Endodermal cell (in vitro differentiated cells): Measurements from ENCODE around the gene SBF2. TPM values are rescaled to one million over a fixed set of nuclear protein-coding genes. Genes with fewer than 3 reads are reported as not detected.

Experiments
- DNase-seq: peaks from one replicate; pipeline ENCODE4 v3.0.0-alpha.2; 2017
- H3K27ac ChIP-seq: 2 replicates; pipeline ENCODE4 v1.5.1; 2013; ENCODE audit warnings: mild to moderate bottlenecking, low read depth, low read length, moderate library complexity
- H3K27me3 ChIP-seq: 2 replicates; pipeline ENCODE4 v1.6.1; 2013; ENCODE audit warnings: mild to moderate bottlenecking, low read length, moderate library complexity; ENCODE audit not compliant: insufficient read depth, control insufficient read depth, poor library complexity, severe bottlenecking
- H3K36me3 ChIP-seq: 2 replicates; pipeline ENCODE4 v1.7.0; 2013; ENCODE audit warnings: mild to moderate bottlenecking, low read length, moderate library complexity; ENCODE audit not compliant: control insufficient read depth, insufficient read depth
- H3K4me1 ChIP-seq: one replicate; pipeline ENCODE4 v1.7.0; 2013; ENCODE audit warnings: low read length; ENCODE audit not compliant: control insufficient read depth, insufficient read depth
- H3K4me3 ChIP-seq: 2 replicates; pipeline ENCODE4 v1.5.1; 2013; ENCODE audit warnings: mild to moderate bottlenecking, low read length, moderate library complexity
- H3K9ac ChIP-seq: 2 replicates; pipeline ENCODE4 v1.6.1; 2013; ENCODE audit warnings: mild to moderate bottlenecking, low read length, moderate library complexity; ENCODE audit not compliant: poor library complexity, severe bottlenecking; ENCODE audit errors: extremely low read depth
- H3K9me3 ChIP-seq: 2 replicates; pipeline ENCODE4 v1.6.1; 2013; ENCODE audit warnings: mild to moderate bottlenecking, low read length, moderate library complexity; ENCODE audit not compliant: control insufficient read depth
- H3K27ac Mint-ChIP-seq: 2 replicates; pipeline ENCODE4 v1.8.0; 2020; ENCODE audit warnings: mixed read lengths
- H3K27me3 Mint-ChIP-seq: 2 replicates; pipeline ENCODE4 v1.8.0; 2021; ENCODE audit warnings: mild to moderate bottlenecking, mixed read lengths; ENCODE audit not compliant: insufficient read depth
- H3K36me3 Mint-ChIP-seq: 2 replicates; pipeline ENCODE4 v1.8.0; 2020; ENCODE audit warnings: low read depth, mixed read lengths
- H3K4me1 Mint-ChIP-seq: 2 replicates; pipeline ENCODE4 v1.8.0; 2020; ENCODE audit warnings: mixed read lengths
- H3K4me3 Mint-ChIP-seq: 2 replicates; pipeline ENCODE4 v1.8.0; 2020; ENCODE audit warnings: mild to moderate bottlenecking, moderate library complexity, mixed read lengths
- H3K9me3 Mint-ChIP-seq: 2 replicates; pipeline ENCODE4 v1.8.0; 2020; ENCODE audit warnings: mild to moderate bottlenecking, mixed read lengths
- CTCF ChIP-seq: fragments of 200-600 bp; sonication (generic); conservative IDR thresholded peaks from 2 replicates; pipeline ENCODE4 v1.5.0; 2021; ENCODE audit warnings: antibody characterized with exemption, mild to moderate bottlenecking
- WGBS, 2 experiments: methylation state at CpG; one replicate each; pipeline versions ENCODE4 v1.1.5 to v1.1.7; 2013; ENCODE audit warnings: missing lambda C conversion rate in 2 of 2, mixed read lengths in 1 of 2; ENCODE audit not compliant: insufficient coverage in 1 of 2, insufficient read length in 1 of 2; 5-methylcytosine and 5-hydroxymethylcytosine counted together
- total RNA-seq, 2 donors: library from RNA; stranded (reverse); fragmentation: NEBNext Ultra II Directional in 1 of 2; extraction: Animal tissue kit (Norgen Biotek cat#: 25700) in 1 of 2; gene quantifications; 2 replicates in 1 of 2; 3 replicates in 1 of 2; pipeline ENCODE4 v1.2.1, GENCODE V29; 2021

Gene SBF2
- total RNA-seq, 2 donors from 2014 or later, result 27.1 to 32.5 TPM

- no peak overlapping the region for H3K4me3 ChIP-seq
- peaks cover 2% of the 10 kb centered on the region for H3K4me1 ChIP-seq
- H3K4me1 Mint-ChIP-seq, result peaks cover 11% of the 10 kb centered on the region
- no peak overlapping the region for H3K27ac Mint-ChIP-seq
- no peak overlapping the region for H3K4me3 Mint-ChIP-seq
- no peak overlapping the region for H3K27ac ChIP-seq
- DNase-seq, result no peak
- no peak for TF ChIP-seq CTCF
- peaks cover 4% of the 10 kb centered on the region for H3K36me3 Mint-ChIP-seq
- H3K27me3 Mint-ChIP-seq, result no peaks in the 10 kb centered on the region
- H3K9ac ChIP-seq, result no peak overlapping the region
- no peaks in the 10 kb centered on the region for H3K9me3 ChIP-seq
- 94 to 97% methylated on average over 4 of the region's 4 CpGs for WGBS, 2 experiments
- peaks cover 8% of the 10 kb centered on the region for H3K36me3 ChIP-seq
- H3K9me3 Mint-ChIP-seq, result no peaks in the 10 kb centered on the region
- no peaks in the 10 kb centered on the region for H3K27me3 ChIP-seq
These were observed 454.5 kb downstream of the SBF2 start for GRCh38 chr11:9839550-9839949.

GRCh38 chr11:9838961-9839360 is 455.1 kb downstream of the SBF2 start:
- peaks cover 2% of the 10 kb centered on the region for H3K4me1 ChIP-seq
- H3K9me3 Mint-ChIP-seq, result no peaks in the 10 kb centered on the region
- H3K36me3 Mint-ChIP-seq, result peaks cover 4% of the 10 kb centered on the region
- H3K4me3 ChIP-seq, result no peak overlapping the region
- peaks cover 8% of the 10 kb centered on the region for H3K36me3 ChIP-seq
- 92 to 100% methylated on average over 2 of the region's 2 CpGs for WGBS, 2 experiments
- no peak overlapping the region for H3K9ac ChIP-seq
- no peak for TF ChIP-seq CTCF
- no peak overlapping the region for H3K4me3 Mint-ChIP-seq
- no peaks in the 10 kb centered on the region for H3K27me3 Mint-ChIP-seq
- peaks cover 11% of the 10 kb centered on the region for H3K4me1 Mint-ChIP-seq
- DNase-seq, result no peak
- peak overlapping the region; percentile 32 for H3K27ac Mint-ChIP-seq
- H3K9me3 ChIP-seq, result no peaks in the 10 kb centered on the region
- no peak overlapping the region for H3K27ac ChIP-seq
- no peaks in the 10 kb centered on the region for H3K27me3 ChIP-seq

- H3K27ac Mint-ChIP-seq, result no peak overlapping the region
- no peak for TF ChIP-seq CTCF
- Histone ChIP-seq H3K9me3 (no peaks in the 10 kb centered on the region), H3K27me3 (no peaks in the 10 kb centered on the region), H3K4me1 (peaks cover under 1% of the 10 kb centered on the region), H3K36me3 (peaks cover 8% of the 10 kb centered on the region), H3K27ac (no peak overlapping the region), H3K4me3 (no peak overlapping the region), H3K9ac (no peak overlapping the region)
- no peak overlapping the region for H3K4me3 Mint-ChIP-seq
- no peaks in the 10 kb centered on the region for H3K9me3 Mint-ChIP-seq
- H3K36me3 Mint-ChIP-seq, result peaks cover 4% of the 10 kb centered on the region
- no peak for DNase-seq
- WGBS, 2 experiments, result 86 to 100% methylated on average over 1 to 2 of the region's 2 CpGs
- H3K27me3 Mint-ChIP-seq, result no peaks in the 10 kb centered on the region
- H3K4me1 Mint-ChIP-seq, result peaks cover 11% of the 10 kb centered on the region
These were observed 455.8 kb downstream of the SBF2 start for GRCh38 chr11:9838229-9838628.
